ENCODE results near the gene PTPRN2. TPM values are rescaled to one million over a fixed set of nuclear protein-coding genes. Genes with fewer than 3 reads are reported as not detected.
"Not testable (repeated sequence)": the region's sequence is repeated elsewhere in the genome, so short reads cannot be mapped to it uniquely, and the experiment has no call there.

The PTPRN2 gene
- total and polyA plus RNA-seq, 2 donors (not counting 3 experiments of a cell fraction or from before 2014, with no cell fraction given) = 0.62 to 0.88 TPM

DNA sequence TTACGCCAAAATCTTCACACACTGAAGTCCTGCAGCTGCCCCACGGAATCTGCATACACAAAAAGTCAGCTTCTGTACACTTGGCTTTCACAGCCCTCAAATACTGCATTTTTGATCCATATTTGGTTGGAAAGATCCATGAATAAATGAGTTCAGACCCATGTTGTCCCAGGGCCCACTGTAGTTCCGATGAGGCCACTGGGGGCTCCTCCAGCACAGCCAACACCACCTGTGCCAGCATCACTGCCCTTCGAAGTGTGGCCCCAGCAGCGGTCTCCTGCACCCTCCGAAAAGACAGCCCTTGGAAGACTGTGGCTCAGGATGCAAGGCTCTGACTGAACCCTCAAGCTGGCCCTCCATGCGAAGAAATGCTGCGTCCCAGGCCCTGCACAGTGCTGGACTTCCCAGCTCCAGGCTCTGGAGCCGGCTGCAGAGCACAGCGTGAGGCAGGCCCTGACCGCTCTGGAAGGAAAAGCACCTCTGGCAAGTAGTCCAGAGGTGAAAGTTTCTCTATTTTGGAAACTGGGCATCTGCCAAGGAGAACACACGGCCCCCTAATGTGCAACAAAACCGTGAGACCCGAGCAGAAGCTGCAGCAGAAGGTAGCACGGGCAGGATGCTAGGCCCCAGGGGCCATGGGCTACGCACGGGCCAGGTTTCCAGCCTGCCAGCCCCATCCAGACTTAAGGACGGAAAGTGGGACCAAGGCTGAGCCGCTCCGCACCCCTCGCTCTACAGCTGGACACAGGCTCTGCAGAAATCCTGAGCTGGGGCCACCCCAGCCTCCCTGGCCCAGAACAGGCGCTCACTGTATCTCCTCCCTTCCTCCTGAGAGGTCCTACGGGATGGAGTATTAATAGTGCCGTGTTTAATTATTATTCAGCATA, 62.6 kb downstream of the PTPRN2 start:
- ChIA-PET POLR2A (no interaction called here), CTCF (no interaction called here)
- Histone ChIP-seq H3K36me3 (ENCODE audit: control insufficient read depth in 2 of 2, extremely low read depth in 1 of 2, insufficient read depth in 2 of 2, low read length in 2 of 2) (no peaks in the 10 kb centered on the region), H3K9me1 (replicated peaks; ENCODE audit: control insufficient read depth, extremely low read depth, insufficient read depth, low read length) (no peaks in the 10 kb centered on the region), H2AFZ (ENCODE audit: low read depth, low read length) (no peak overlapping the region), H4K20me1 (replicated peaks; ENCODE audit: control insufficient read depth, extremely low read depth, insufficient read depth, low read length) (no peaks in the 10 kb centered on the region), H3K4me2 (ENCODE audit: insufficient read depth, low read length) (no peak overlapping the region), H3K9me3 (replicated peaks; ENCODE audit: control insufficient read depth, insufficient read depth, low read length) (peaks cover 8% of the 10 kb centered on the region), H3K79me2 (ENCODE audit: control insufficient read depth, insufficient read depth, low read length) (no peaks in the 10 kb centered on the region), H3K9ac (replicated peaks; ENCODE audit: extremely low read depth, insufficient read depth, low read length) (no peak overlapping the region), H3K27me3 (ENCODE audit: control insufficient read depth in 2 of 2, insufficient read depth in 2 of 2, low read length in 2 of 2) (no peaks in the 10 kb centered on the region), H3K4me3 (replicated peaks in 1 of 3; ENCODE audit: insufficient read depth in 1 of 3, low read depth in 1 of 3, low read length in 3 of 3) (no peak overlapping the region), H3K27ac (ENCODE audit: insufficient read depth, low read depth, low read length) (no peak overlapping the region), H3K4me1 (ENCODE audit: control insufficient read depth, extremely low read depth, insufficient read depth, low read length) (no peaks in the 10 kb centered on the region)
- dilution Hi-C loops (cut with MboI; ENCODE audit: extremely low pct_ligation_motif_present, low sequenced_read_pairs) = no loop called here
- no peak for TF ChIP-seq POLR2AphosphoS5 (IDR thresholded peaks at IDR 0.05; ENCODE audit: insufficient read depth, low read depth, low read length)
- TF ChIP-seq GATA2 (IDR thresholded peaks at IDR 0.05; ENCODE audit: insufficient read depth, insufficient read length, low read depth, low read length) = no peak
- TF ChIP-seq FOS (IDR thresholded peaks at IDR 0.05; ENCODE audit: borderline replicate concordance, insufficient read depth, low read length) = no peak
- TF ChIP-seq EZH2 (IDR thresholded peaks at IDR 0.05; ENCODE audit: borderline replicate concordance, low read depth, low read length, severe bottlenecking) = no peak
- TF ChIP-seq POLR2A (IDR thresholded peaks at IDR 0.05; ENCODE audit: low read depth, low read length) = no peak
- TF ChIP-seq, protein P1, sequence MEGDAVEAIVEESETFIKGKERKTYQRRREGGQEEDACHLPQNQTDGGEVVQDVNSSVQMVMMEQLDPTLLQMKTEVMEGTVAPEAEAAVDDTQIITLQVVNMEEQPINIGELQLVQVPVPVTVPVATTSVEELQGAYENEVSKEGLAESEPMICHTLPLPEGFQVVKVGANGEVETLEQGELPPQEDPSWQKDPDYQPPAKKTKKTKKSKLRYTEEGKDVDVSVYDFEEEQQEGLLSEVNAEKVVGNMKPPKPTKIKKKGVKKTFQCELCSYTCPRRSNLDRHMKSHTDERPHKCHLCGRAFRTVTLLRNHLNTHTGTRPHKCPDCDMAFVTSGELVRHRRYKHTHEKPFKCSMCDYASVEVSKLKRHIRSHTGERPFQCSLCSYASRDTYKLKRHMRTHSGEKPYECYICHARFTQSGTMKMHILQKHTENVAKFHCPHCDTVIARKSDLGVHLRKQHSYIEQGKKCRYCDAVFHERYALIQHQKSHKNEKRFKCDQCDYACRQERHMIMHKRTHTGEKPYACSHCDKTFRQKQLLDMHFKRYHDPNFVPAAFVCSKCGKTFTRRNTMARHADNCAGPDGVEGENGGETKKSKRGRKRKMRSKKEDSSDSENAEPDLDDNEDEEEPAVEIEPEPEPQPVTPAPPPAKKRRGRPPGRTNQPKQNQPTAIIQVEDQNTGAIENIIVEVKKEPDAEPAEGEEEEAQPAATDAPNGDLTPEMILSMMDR (IDR thresholded peaks at IDR 0.05; ENCODE audit: extremely low read depth in 1 of 2, insufficient read depth in 1 of 2, low read depth in 1 of 2, low read length in 2 of 2) = no peak
- TF ChIP-seq, protein P2, sequence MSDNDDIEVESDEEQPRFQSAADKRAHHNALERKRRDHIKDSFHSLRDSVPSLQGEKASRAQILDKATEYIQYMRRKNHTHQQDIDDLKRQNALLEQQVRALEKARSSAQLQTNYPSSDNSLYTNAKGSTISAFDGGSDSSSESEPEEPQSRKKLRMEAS (IDR thresholded peaks at IDR 0.05; ENCODE audit: insufficient read depth, insufficient read length) = no peak
- no peak for TF ChIP-seq JUN (IDR thresholded peaks at IDR 0.05; ENCODE audit: borderline replicate concordance, insufficient read depth, insufficient read length, low read depth)
- TF ChIP-seq MYC (IDR thresholded peaks at IDR 0.05; ENCODE audit: low read depth, low read length) = no peak
- FAIRE-seq = no peak
- no TSS peak for BruUV-seq (replicated peaks)
- DNase-seq (ENCODE audit: low read depth, low spot score) = no peak
- intact Hi-C loops (cut with micrococcal nuclease) = no loop called here

DNA sequence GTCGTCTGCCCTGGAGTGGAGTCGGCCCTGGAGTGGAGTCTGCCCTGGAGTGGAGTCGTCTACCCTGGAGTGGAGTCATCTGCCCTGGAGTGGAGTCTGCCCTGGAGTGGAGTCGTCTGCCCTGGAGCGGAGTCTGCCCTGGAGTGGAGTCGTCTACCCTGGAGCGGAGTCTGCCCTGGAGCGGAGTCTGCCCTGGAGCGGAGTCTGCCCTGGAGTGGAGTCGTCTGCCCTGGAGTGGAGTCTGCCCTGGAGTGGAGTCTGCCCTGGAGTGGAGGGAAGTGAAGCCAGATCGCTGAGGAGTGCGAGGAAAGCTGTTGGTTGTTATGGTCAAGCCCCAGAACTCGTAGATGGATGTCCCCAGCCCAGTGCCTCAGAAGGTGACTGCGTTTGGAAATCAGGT, 63.3 kb downstream of the PTPRN2 start:
- H4K20me1 ChIP-seq (replicated peaks; ENCODE audit: control insufficient read depth, extremely low read depth, insufficient read depth, low read length); FAIRE-seq; CTCF ChIA-PET; DNase-seq (ENCODE audit: low read depth, low spot score); H3K4me1 ChIP-seq (ENCODE audit: control insufficient read depth, extremely low read depth, insufficient read depth, low read length); H3K4me2 ChIP-seq (ENCODE audit: insufficient read depth, low read length); H3K27me3 ChIP-seq (ENCODE audit: control insufficient read depth in 2 of 2, insufficient read depth in 2 of 2, low read length in 2 of 2); H2AFZ ChIP-seq (ENCODE audit: low read depth, low read length); H3K9ac ChIP-seq (replicated peaks; ENCODE audit: extremely low read depth, insufficient read depth, low read length); BruUV-seq (replicated peaks); H3K9me3 ChIP-seq (replicated peaks; ENCODE audit: control insufficient read depth, insufficient read depth, low read length); H3K9me1 ChIP-seq (replicated peaks; ENCODE audit: control insufficient read depth, extremely low read depth, insufficient read depth, low read length); intact Hi-C loops (cut with micrococcal nuclease); H3K79me2 ChIP-seq (ENCODE audit: control insufficient read depth, insufficient read depth, low read length); POLR2A ChIA-PET; dilution Hi-C loops (cut with MboI; ENCODE audit: extremely low pct_ligation_motif_present, low sequenced_read_pairs); H3K36me3 ChIP-seq (ENCODE audit: control insufficient read depth in 2 of 2, extremely low read depth in 1 of 2, insufficient read depth in 2 of 2, low read length in 2 of 2); H3K27ac ChIP-seq (ENCODE audit: insufficient read depth, low read depth, low read length); H3K4me3 ChIP-seq (replicated peaks in 1 of 3; ENCODE audit: insufficient read depth in 1 of 3, low read depth in 1 of 3, low read length in 3 of 3): not testable (repeated sequence)

Data from endothelial cell of umbilical vein (primary cell).